ENCODE measurements around the gene GABRG3. TPM values are rescaled to one million over a fixed set of nuclear protein-coding genes. Genes with fewer than 3 reads are reported as not detected.

Gene GABRG3
- polyA plus RNA-seq, 1 donor (not counting 4 experiments of a cell fraction or from before 2014, with no cell fraction given): not detected

DNA sequence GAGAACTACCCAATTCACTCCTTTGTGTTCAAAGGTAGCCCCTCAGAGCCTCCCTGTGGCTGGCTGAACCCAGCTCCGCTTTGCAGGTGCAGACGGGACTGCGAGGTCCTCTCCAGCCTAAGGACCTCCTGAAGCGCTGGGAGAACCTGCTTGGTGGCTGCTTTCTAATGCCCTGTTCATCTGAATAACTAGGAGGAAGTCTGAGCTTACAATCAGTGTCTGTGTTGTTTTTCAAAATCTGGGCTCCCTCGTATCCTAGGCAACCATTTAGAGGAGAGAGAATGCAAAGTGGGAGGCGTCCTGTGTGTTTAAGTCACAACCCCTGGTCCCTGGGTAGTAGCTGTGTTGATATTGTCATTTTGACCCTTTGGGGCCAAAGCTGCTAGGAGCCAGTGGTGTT lies 99.9 kb downstream of the GABRG3 start:
- Histone ChIP-seq H3K9me3 (ENCODE audit: control insufficient read depth, low read depth, low read length) (peaks cover 10% of the 10 kb centered on the region), H3K27ac (ENCODE audit: control insufficient read depth, insufficient read depth, low read length) (no peak overlapping the region), H2AFZ (ENCODE audit: control insufficient read depth, low read length) (no peak overlapping the region), H3K4me1 (ENCODE audit: control insufficient read depth, extremely low read depth, insufficient read depth, low read length) (no peaks in the 10 kb centered on the region), H4K20me1 (ENCODE audit: control insufficient read depth, extremely low read depth, insufficient read depth, low read length) (no peaks in the 10 kb centered on the region), H3K36me3 (ENCODE audit: control insufficient read depth in 2 of 2, extremely low read depth in 1 of 2, insufficient read depth in 2 of 2, low read length in 2 of 2) (no peaks in the 10 kb centered on the region), H3K4me2 (ENCODE audit: control insufficient read depth, extremely low read depth, insufficient read depth, low read depth, low read length) (no peak overlapping the region), H3K4me3 (ENCODE audit: control insufficient read depth in 2 of 3, extremely low read depth in 1 of 3, insufficient read depth in 2 of 3, low read depth in 1 of 3, low read length in 3 of 3) (no peak overlapping the region), H3K9ac (ENCODE audit: control insufficient read depth, extremely low read depth, insufficient read depth, low read length) (no peak overlapping the region), H3K79me2 (ENCODE audit: control insufficient read depth, insufficient read depth, low read length) (no peaks in the 10 kb centered on the region), H3K27me3 (ENCODE audit: control insufficient read depth, extremely low read depth, insufficient read depth, low read length) (no peaks in the 10 kb centered on the region), H3K9me1 (ENCODE audit: control insufficient read depth, extremely low read depth, insufficient read depth, low read length) (no peaks in the 10 kb centered on the region)
- DNase-seq (ENCODE audit: low read depth, low spot score) (no peak), FAIRE-seq (no peak)
- dilution Hi-C loops (cut with MboI; ENCODE audit: extremely low pct_ligation_motif_present, low sequenced_read_pairs): no loop called here
- TF ChIP-seq, protein P1, sequence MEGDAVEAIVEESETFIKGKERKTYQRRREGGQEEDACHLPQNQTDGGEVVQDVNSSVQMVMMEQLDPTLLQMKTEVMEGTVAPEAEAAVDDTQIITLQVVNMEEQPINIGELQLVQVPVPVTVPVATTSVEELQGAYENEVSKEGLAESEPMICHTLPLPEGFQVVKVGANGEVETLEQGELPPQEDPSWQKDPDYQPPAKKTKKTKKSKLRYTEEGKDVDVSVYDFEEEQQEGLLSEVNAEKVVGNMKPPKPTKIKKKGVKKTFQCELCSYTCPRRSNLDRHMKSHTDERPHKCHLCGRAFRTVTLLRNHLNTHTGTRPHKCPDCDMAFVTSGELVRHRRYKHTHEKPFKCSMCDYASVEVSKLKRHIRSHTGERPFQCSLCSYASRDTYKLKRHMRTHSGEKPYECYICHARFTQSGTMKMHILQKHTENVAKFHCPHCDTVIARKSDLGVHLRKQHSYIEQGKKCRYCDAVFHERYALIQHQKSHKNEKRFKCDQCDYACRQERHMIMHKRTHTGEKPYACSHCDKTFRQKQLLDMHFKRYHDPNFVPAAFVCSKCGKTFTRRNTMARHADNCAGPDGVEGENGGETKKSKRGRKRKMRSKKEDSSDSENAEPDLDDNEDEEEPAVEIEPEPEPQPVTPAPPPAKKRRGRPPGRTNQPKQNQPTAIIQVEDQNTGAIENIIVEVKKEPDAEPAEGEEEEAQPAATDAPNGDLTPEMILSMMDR (optimal IDR thresholded peaks at IDR 0.05 in 1 of 3, IDR thresholded peaks at IDR 0.05 in 1 of 3, conservative IDR thresholded peaks at IDR 0.05 in 1 of 3; ENCODE audit: extremely low read depth in 1 of 3, insufficient read depth in 2 of 3, low read length in 3 of 3): no peak
- no peak for TF ChIP-seq EZH2 (IDR thresholded peaks at IDR 0.05; ENCODE audit: low read length)

DNA sequence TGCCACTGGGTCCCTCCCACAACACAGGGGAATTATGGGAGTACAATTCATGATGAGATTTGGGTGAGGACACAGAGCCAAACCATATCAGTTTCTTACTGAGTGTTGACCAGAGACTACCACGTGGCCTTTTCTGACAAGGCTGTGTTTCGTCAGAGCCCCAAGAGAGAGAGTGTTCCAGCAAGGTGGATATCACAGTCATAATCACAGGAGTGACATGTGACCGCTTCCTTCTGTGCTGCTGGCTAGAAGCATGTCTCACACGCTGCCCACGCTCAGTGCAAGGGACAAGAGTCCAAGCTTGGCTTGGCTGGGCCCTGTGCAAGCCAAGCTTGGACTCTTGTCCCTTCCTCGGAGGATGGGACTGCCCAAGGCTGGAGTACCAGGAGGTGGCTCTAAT lies 103.2 kb downstream of the GABRG3 start:
- Histone ChIP-seq H3K27me3 (ENCODE audit: control insufficient read depth, extremely low read depth, insufficient read depth, low read length) (no peaks in the 10 kb centered on the region), H3K9ac (ENCODE audit: control insufficient read depth, extremely low read depth, insufficient read depth, low read length) (no peak overlapping the region), H3K9me1 (ENCODE audit: control insufficient read depth, extremely low read depth, insufficient read depth, low read length) (no peaks in the 10 kb centered on the region), H3K4me3 (ENCODE audit: control insufficient read depth in 2 of 3, extremely low read depth in 1 of 3, insufficient read depth in 2 of 3, low read depth in 1 of 3, low read length in 3 of 3) (no peak overlapping the region), H4K20me1 (ENCODE audit: control insufficient read depth, extremely low read depth, insufficient read depth, low read length) (no peaks in the 10 kb centered on the region), H3K4me2 (ENCODE audit: control insufficient read depth, extremely low read depth, insufficient read depth, low read depth, low read length) (no peak overlapping the region), H2AFZ (ENCODE audit: control insufficient read depth, low read length) (no peak overlapping the region), H3K36me3 (ENCODE audit: control insufficient read depth in 2 of 2, extremely low read depth in 1 of 2, insufficient read depth in 2 of 2, low read length in 2 of 2) (no peaks in the 10 kb centered on the region), H3K9me3 (ENCODE audit: control insufficient read depth, low read depth, low read length) (peaks cover 9% of the 10 kb centered on the region), H3K4me1 (ENCODE audit: control insufficient read depth, extremely low read depth, insufficient read depth, low read length) (no peaks in the 10 kb centered on the region), H3K27ac (ENCODE audit: control insufficient read depth, insufficient read depth, low read length) (no peak overlapping the region), H3K79me2 (ENCODE audit: control insufficient read depth, insufficient read depth, low read length) (no peaks in the 10 kb centered on the region)
- TF ChIP-seq, protein P1 (optimal IDR thresholded peaks at IDR 0.05 in 1 of 3, IDR thresholded peaks at IDR 0.05 in 1 of 3, conservative IDR thresholded peaks at IDR 0.05 in 1 of 3; ENCODE audit: extremely low read depth in 1 of 3, insufficient read depth in 2 of 3, low read length in 3 of 3): no peak
- no peak for TF ChIP-seq EZH2 (IDR thresholded peaks at IDR 0.05; ENCODE audit: low read length)
- FAIRE-seq (no peak), DNase-seq (ENCODE audit: low read depth, low spot score) (no peak)
- dilution Hi-C loops (cut with MboI; ENCODE audit: extremely low pct_ligation_motif_present, low sequenced_read_pairs): no loop called here
